ENCODE results near the gene DUSP16. TPM values are rescaled to one million over a fixed set of nuclear protein-coding genes. Genes with fewer than 3 reads are reported as not detected.

The DUSP16 gene
- total and polyA plus RNA-seq, 2 of the 8 experiments (the other 6 are each of a cell fraction or from before 2014, with no cell fraction given): 31.6 to 55.9 TPM

- H2BK5ac ChIP-seq (ENCODE audit: low read depth, low read length): no peak overlapping the region; the same call in 1 of the 2 replicates
- no peak overlapping the region for H3K4me3 ChIP-seq (ENCODE audit: extremely low read depth in 1 of 4, insufficient read depth in 2 of 4, low read depth in 3 of 4, low read length in 4 of 4)
- no peak overlapping the region for H2BK20ac ChIP-seq (ENCODE audit: low read length)
- ChIA-PET POLR2A (ENCODE audit: partially characterized antibody) (interaction anchor here (1.1 to 1.2 kb wide), 2 partner anchors 16 to 17 kb away, joined by 3 read pairs; no protein-coding TSS in a partner anchor), CTCF (ENCODE audit: partially characterized antibody) (interaction anchor here (1.9 kb wide), 1 partner anchor 21 kb away, joined by 5 read pairs; no protein-coding TSS in a partner anchor)
- no peak overlapping the region for H4K5ac ChIP-seq (ENCODE audit: insufficient read length, low read depth, low read length)
- no peak overlapping the region for H3K27ac ChIP-seq (ENCODE audit: low read depth, low read length)
- H3K27me3 ChIP-seq (replicated peaks in 1 of 4; ENCODE audit: control insufficient read depth in 3 of 4, extremely low read depth in 1 of 4, insufficient read depth in 3 of 4, low read length in 3 of 4): no peaks in the 10 kb centered on the region
- H2AFZ ChIP-seq (ENCODE audit: low read length): no peak overlapping the region
- H3K79me2 ChIP-seq (ENCODE audit: control insufficient read depth in 1 of 2, insufficient read depth in 2 of 2, low read length in 2 of 2): no peaks in the 10 kb centered on the region; a peak in 1 of 4 replicates
- H3K4me2 ChIP-seq (ENCODE audit: insufficient read depth in 1 of 2, low read depth in 2 of 2, low read length in 2 of 2): no peak overlapping the region
- H4K8ac ChIP-seq (ENCODE audit: extremely low read depth, insufficient read depth, low read length): no peak overlapping the region
- FAIRE-seq: no peak
- H2BK12ac ChIP-seq (ENCODE audit: low read depth, low read length): no peak overlapping the region
- no peak overlapping the region for H3K14ac ChIP-seq (ENCODE audit: insufficient read length)
- H3K18ac ChIP-seq (ENCODE audit: extremely low read depth, low read length): no peak overlapping the region
- H3K79me1 ChIP-seq (ENCODE audit: low read depth, low read length): no peaks in the 10 kb centered on the region; the same call in 1 of the 2 replicates
- H4K91ac ChIP-seq (replicated peaks; ENCODE audit: insufficient read length, low read length): no peak overlapping the region
- no peaks in the 10 kb centered on the region for H3K9me3 ChIP-seq (ENCODE audit: insufficient read depth in 2 of 2, low read depth in 1 of 2, low read length in 1 of 2)
- peak overlapping the region; percentile 49 for H3K4ac ChIP-seq (replicated peaks; ENCODE audit: insufficient read length, low read depth, low read length)
- no peaks in the 10 kb centered on the region; the same call in 1 of the 2 replicates for H3K23me2 ChIP-seq (ENCODE audit: low read depth, low read length)
- no peak overlapping the region for H3K23ac ChIP-seq (ENCODE audit: insufficient read length)
- DNase-seq (ENCODE audit: low read depth in 1 of 2, low spot score in 2 of 2): no peak
- WGBS, 2 experiments (ENCODE audit: extremely low coverage in 1 of 2, insufficient coverage in 1 of 2, insufficient read length in 1 of 2, insufficient replicate concordance in 2 of 2, low coverage in 1 of 2, low lambda C conversion rate in 2 of 2, missing lambda C conversion rate in 1 of 2): 92% methylated on average over 3 of the region's 3 CpGs; no CpG with 5 or more reads in 1 of the 2 experiments
- no peak overlapping the region for H2AK5ac ChIP-seq (ENCODE audit: low read depth, low read length)
- no peaks in the 10 kb centered on the region; a peak in 1 of 7 replicates for H3K4me1 ChIP-seq (replicated peaks in 1 of 4; ENCODE audit: control insufficient read depth in 3 of 4, insufficient read depth in 4 of 4, low read length in 3 of 4)
- H3K56ac ChIP-seq (replicated peaks; ENCODE audit: insufficient read length, low read depth, low read length): no peak overlapping the region
- H2BK15ac ChIP-seq (ENCODE audit: low read length): no peak overlapping the region
- peaks cover 3 to 40% (median 14%) of the 10 kb centered on the region in 4 experiments; a peak in 5 of 8 replicates for H3K36me3 ChIP-seq (ENCODE audit: control insufficient read depth in 2 of 4, insufficient read depth in 4 of 4, low read length in 3 of 4)
- H4K20me1 ChIP-seq (replicated peaks in 1 of 2; ENCODE audit: control insufficient read depth in 1 of 2, insufficient read depth in 2 of 2, low read length in 2 of 2): peaks cover 0 to 4% of the 10 kb centered on the region in 2 experiments
- no peak overlapping the region for H3K9ac ChIP-seq (replicated peaks in 1 of 4; ENCODE audit: extremely low read depth in 1 of 4, low read depth in 3 of 4, low read length in 3 of 4)
- no peak overlapping the region for H2BK120ac ChIP-seq (replicated peaks; ENCODE audit: low read depth, low read length)
- no peak for TF ChIP-seq TAF1 (IDR thresholded peaks at IDR 0.05; ENCODE audit: low read depth, low read length)
- TF ChIP-seq TAF7 (optimal IDR thresholded peaks at IDR 0.05; ENCODE audit: borderline replicate concordance, low read depth, low read length): no peak
- no peak for TF ChIP-seq BRCA1 (IDR thresholded peaks at IDR 0.05; ENCODE audit: low read depth, low read length)
- no peak for TF ChIP-seq HDAC2 (IDR thresholded peaks at IDR 0.05; ENCODE audit: borderline replicate concordance in 1 of 2, low read depth in 2 of 2, low read length in 2 of 2)
- TF ChIP-seq NANOG (IDR thresholded peaks at IDR 0.05; ENCODE audit: insufficient read depth, low read depth, low read length, poor library complexity, severe bottlenecking): no peak
- no peak for TF ChIP-seq NRF1 (IDR thresholded peaks at IDR 0.05; ENCODE audit: low read depth, low read length)
- TF ChIP-seq EZH2 (IDR thresholded peaks at IDR 0.05; ENCODE audit: low read depth, low read length, severe bottlenecking): no peak
- TF ChIP-seq KDM1A (IDR thresholded peaks at IDR 0.05; ENCODE audit: borderline replicate concordance, low read length): no peak
- no peak for TF ChIP-seq KDM4A (IDR thresholded peaks at IDR 0.05; ENCODE audit: low read depth, low read length, severe bottlenecking)
- TF ChIP-seq POLR2AphosphoS5 (IDR thresholded peaks at IDR 0.05; ENCODE audit: low read depth, low read length): no peak
- TF ChIP-seq SIX5 (IDR thresholded peaks at IDR 0.05; ENCODE audit: low read depth, low read length): no peak
Observed at GRCh38 chr12:12483438-12483837, 79.2 kb downstream of the DUSP16 start.
